Erythroblast (primary cell): ENCODE measurements around the gene A4GNT.

ENCODE experiments used
- GATA1 ChIP-seq: IDR thresholded peaks from 2 replicates; pipeline ENCODE4 v1.6.1; 2011; ENCODE audit warnings: low read depth, mild to moderate bottlenecking, control low read depth, low read length, moderate library complexity
- POLR2A ChIP-seq: IDR thresholded peaks from 2 replicates; pipeline ENCODE4 v1.6.1; 2011; ENCODE audit warnings: mild to moderate bottlenecking, low read length

- TF ChIP-seq POLR2A: no peak
- no peak for TF ChIP-seq GATA1
Observed at GRCh38 chr3:138125548-138126221, 6.5 kb downstream of the A4GNT start.
